NCI-H2171 (cell line): ENCODE results near the gene CDH5.

Experiments used
- DNase-seq: peaks from one replicate; lab custom pipeline; 2025; lab: John Stamatoyannopoulos, UW

CDH5 gene

DNA sequence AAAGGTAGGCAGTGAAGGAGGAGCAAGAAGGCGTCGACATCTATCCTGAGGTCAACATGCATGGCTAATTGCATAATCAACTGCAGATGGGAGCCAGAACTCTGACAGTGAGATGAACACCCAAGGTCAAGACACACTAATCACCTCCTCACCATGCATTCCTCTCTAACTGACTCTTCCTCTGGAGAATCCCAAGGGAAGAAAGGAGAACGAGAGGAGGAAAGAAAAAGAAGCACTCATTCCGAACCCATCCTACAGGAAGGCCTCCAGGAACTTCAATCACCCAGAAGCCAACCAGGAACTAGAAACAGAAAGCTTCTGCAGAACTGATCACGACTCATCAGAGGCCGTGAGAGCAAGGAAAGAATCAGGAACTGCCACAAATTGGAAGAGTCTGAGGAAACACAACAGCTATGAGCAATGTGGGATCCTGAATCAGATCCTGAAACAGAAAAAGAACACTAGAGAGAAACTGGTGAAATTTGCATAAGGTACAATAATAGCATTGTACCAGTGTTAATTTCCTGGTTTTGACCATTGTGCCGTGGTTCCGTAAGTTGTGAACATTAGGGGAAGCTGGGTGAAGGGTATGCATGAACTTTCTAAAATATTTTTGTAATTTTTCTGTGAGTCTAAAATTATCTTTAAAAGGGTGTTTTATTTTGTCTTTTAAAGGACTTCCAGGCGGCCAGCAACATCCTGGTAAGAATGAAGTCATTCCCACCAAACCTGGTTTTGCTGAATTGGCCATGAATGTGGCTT lies 50.6 kb downstream of the CDH5 start:
- DNase-seq, result no peak

DNA sequence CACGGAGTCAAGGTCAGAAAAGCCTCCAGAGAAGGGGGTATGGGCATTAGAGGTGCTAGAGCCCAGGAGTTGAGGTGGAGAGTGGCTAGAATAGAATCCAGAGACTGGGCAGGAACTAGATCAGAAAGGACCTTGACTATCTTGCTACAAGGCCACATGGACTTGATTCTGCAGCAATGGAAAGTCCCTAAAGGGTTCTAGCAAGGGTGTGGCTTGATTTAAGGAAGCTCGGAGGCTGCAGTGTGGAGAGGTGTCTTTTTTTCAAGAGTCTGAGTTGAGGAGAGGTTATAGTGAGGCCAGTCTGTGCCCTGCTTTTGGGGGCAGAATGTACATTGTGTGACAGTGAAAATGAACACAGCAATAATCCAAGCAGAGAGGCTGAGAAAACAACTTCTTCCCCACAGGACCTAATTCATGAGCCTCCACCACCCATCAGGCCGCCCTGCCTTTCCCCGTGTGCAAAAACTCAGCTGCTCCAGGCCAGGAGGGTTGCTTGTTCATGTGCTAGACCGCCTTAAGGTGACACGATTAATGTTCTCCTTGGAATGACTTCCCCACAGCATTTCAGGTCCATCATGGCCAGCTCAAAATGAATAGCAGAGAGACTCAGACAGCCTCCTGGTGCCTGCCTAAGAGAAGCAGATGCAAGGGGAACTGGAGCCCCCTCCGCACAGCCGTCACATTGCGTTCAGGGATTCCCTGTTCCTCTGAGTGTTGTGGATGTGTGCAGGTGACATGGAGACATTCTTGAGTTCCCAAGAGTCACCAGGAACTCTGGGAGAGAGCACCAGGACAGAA lies 51.9 kb downstream of the CDH5 start:
- DNase-seq, result no peak

DNA sequence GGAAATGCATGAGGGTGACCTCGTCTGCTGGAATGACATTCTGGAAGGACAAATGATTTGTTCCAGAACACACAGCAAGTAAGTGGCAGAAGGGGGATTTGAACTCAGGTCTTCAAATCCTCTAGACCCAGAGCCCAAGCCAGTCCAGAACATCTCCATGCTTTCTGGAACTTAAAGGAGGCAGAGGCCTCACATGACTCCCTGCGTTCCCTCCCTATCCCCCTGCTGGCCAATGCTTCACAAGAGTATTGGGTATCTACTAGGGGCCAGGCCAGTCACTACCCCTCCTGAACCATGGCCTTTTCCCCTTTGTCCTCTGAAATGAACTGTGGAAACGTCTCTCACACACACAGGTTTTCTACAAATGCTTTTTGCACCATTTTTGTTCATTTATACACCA lies 53.0 kb downstream of the CDH5 start:
- no peak for DNase-seq

DNA sequence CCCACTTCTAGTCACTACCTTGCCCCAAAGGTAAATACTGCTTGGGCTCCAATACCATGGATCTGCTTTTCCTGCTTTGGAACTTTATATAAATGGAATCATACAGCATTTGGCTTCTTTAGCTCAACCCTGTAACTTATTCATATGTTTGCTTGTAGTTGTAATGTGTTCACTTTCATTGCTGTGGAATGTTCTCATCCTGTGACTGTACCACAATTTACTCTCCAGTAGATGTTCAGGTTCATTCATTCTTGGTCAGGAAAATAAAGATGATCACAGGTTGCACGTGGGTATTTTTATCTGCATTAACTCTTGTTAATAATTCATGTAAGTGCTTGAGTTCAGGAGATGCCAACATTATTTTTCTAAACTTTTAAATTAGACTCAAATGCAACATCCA lies 53.9 kb downstream of the CDH5 start:
- no peak for DNase-seq

DNA sequence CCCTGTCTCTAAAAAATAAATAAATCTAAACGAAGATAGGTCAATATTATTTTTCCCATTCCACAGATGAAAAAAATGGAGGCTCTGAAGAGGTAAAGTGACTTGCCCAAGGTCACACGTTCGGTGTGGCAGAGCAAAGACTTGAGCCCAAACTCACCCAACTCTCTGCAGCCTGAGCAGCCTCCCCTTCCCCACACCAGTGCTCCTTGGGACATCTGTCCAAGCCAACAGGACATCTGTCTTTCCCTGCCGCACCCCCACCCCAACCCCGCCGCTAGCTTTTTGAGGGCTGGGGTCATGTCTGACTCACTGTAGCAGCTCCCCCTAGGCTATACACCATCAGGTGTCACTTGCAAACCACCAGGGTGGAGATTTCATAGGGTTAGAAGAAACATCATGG lies 55.4 kb downstream of the CDH5 start:
- DNase-seq, result no peak

GRCh38 chr16:66422366-66422765 lies 55.9 kb downstream of the CDH5 start:
- DNase-seq, result no peak

DNA sequence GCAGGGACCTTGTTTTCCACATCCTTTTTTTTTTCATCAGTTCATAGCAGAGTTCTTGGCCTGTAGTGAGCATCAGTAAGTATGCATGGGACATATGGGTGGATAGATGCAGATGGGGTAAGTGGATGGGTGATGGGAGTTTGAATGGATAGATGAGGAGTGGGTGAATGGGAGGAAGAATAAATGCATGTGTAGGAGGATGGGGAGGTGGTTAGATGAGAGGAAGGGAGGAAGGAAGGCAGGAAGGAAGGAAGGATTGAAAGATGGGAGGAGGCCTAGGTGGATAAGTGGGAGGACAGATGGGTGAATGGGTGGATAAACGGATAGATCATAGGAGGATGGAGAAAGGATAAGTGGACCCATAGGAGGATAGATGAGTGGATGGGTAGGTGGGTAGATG lies 56.7 kb downstream of the CDH5 start:
- no peak for DNase-seq

DNA sequence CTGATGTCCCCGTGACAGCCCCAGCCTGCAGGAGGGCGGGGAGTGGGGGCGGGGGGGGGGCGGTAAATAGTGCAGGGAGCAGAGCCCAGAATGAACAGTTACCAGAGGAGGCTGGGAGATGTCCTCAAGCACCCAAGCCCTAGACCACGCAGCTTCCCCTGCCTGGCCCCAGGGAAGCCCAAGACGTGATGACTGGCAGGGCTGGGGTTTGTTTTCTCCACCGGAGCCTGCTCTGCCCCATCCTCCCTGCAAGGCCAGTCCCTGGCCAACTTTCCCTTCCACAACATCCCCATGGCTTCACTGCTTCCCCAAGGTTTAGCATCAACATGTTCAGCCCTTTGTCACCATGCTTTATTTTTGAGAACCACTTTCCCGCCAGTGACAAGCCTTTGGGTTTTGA lies 59.2 kb downstream of the CDH5 start:
- no peak for DNase-seq

DNA sequence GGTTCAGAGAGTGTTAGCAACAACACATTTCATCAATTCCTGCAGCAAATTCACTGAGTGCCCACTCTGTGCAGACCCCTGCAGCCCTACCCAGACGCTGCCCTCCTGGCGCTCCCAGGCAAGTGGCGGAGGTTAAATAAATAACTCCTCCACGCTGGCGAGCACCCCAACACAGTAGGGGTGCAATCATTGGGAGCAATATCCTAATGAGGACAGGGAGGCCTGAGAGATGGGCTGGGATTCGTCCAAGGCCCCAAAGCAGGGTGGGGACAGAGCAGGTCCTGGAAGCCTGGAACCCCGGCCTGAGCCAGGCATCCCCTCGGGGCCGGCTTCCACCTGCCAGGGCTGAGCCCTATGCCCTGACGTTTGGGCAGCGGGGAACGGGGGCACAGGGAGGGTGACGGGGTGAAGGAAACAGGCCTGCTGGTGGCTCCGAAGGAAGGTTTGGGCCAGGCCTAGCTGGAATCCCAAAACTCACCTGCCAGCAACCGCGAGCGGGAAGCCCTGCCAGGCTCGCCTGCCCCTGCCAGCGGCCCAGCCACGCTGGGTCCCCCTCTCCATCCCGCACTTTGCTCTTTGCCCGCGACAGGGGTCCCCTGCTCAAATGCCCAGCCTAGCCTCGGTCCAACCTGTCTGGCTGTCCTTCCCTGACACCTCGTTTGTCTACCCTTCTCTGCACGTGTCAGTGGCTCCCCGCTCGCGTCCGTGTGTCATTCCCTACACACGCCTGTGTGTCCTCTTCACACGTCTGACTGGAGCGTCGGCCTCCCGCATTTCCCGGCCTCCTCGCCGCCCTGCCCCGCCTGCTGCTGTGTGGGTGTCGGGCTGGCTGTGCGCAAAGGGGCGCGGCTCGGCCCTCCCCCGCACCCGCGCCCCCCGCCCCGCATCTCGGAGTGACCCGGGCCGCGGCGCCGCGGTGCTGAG lies 59.9 kb downstream of the CDH5 start:
- DNase-seq, result no peak

- no peak for DNase-seq
Measured at GRCh38 chr16:66427036-66427860, 60.8 kb downstream of the CDH5 start, which contains the start of gene BEAN1. TSS of gene BEAN1 (plus strand) at chr16:66427295. CDS start at chr16:66437677, 10,382 bp downstream.

DNA sequence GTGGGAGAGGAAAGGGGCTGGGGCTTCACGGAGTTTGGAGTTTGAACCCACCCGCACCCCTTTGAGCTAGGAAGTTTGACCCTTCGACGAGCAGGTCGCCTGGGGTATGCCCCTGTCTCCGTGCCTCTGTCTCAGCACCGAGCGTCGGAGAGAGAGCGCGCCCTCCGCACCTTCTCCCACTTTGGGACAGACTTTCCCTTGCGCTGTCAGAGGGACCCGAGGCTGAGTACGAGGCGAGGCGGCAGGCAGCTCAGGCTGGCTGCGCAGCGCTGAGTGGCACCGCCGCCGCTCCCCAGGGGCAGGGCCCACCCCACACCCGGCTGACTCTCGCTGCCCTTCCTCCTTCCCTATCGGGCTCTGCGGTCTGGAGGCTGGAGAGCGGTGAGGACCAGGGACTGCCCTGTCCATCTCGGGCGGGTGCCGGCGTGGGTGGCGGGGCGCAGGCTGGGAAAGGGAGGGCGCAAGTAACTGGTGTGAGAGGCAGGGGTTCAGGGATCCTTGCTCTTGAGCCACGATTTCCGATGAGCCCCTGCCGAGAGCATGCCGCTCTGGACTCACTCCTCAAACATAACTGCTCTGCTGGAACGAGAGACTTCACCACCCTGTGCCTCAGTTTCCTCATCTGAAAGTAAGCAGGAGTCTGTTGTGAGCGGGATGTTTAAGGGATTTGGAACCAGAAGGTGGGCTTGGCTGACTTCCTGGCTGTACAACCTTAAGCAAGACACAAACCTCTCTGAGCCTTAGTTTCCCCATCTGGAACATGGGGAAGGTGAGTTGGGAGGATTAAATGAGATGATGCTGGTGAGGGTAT lies 61.6 kb downstream of the CDH5 start:
- no peak for DNase-seq

DNA sequence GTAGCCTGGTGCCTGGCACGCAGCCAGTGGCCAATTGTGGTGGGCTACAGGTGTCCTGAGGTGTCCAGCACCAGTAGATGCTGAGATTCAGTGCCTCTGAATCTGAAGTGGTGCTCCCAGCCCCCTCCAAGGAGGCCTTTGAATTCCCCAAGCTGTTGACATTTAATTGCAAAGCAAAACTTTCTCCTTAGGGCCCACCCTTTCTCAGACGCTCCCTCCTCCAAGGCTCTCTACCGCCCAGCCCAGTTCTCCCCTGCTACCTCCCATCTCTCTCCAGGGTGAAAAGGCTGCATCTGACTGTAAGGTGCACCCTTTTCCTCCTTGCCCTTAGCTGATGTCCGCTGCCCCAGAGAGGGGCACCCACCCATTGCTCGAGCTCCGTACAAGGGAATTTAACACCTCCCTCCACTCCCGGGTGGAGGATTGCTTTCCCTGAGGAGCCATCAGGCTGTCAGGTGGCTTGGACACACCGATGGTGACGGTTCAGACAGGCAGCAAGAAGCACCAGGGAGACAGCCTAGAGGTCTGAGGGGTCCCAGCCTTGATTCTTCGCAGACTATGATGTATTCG lies 62.3 kb downstream of the CDH5 start:
- DNase-seq, result no peak

- DNase-seq, result peak; percentile 32
Measured at GRCh38 chr16:66429290-66429962, 62.9 kb downstream of the CDH5 start.

DNA sequence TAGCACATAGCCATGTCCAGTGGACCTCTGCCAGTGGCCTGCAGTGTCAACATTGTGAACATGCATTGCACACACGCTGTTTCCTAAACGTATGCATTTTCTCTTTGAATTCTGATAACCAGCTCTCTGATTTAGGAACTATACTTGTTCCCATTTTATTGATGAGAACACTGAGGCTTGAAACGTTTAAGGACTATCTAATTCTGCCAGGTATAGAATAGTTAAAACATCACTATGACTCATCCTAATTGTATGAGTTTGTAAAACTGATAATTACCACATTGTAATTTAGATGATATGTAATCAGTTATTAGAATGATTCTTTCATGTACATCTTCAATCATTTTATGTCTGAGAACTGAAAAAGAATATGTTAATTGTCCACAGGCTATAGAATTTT lies 63.7 kb downstream of the CDH5 start:
- DNase-seq, result no peak

DNA sequence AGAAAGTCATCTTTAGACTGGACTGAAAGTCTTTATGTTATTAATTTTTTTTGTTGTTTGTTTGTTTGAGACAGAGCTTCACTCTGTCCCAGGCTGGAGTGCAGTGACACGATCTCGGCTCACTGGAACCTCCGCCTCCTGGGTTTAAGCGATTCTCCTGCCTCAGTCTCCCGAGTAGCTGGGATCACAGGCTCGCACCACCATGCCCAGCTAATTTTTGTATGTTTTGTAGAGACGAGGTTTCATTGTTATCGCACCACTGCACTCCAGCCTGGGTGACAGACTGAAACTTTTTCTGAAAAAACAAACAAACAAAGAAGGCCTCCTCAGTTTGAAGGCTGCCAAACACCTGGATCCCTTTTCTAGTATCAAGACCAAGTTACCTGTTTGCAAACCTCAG lies 65.3 kb downstream of the CDH5 start:
- no peak for DNase-seq

GRCh38 chr16:66432429-66432828 lies 65.9 kb downstream of the CDH5 start:
- DNase-seq, result no peak

DNA sequence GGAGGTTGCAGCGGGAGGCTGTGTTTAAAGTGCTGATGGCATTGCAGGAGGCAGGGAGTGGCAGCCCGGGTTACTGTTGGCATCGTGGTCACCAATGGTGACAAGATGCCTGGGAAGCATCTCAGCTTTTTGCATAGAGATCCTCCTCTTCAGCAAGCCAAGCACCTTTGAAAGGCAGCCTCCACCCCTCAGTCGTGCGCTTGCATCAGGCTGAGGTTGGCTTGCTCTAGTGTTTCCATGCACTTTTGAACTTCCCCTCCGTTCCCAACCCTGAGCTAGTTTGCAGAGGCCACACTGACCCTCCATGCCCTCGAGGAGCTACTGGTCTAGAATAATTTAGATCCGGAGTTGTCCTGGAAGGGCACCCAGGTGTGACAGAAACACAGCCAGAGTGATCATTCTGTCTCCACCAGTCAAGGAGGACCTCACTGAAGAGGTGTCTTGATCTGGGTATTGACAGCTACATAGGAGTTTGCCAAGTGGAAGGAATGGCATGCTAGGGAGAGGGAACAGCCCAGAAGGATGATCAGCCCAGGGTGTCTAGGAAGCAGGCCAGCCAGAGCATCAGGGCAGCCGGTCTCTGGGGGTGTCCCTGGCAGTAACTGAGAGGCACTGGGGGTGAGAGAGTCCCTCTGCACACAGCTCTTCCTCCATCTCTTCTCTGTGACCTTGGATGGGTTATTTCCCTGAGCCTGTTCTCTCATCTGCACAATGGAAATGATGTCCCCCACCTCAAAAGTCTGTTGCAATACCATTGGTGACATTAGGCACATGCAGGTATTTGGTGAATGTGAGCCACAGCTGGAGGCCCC lies 68.3 kb downstream of the CDH5 start:
- DNase-seq, result no peak

GRCh38 chr16:66435896-66436295 lies 69.4 kb downstream of the CDH5 start:
- no peak for DNase-seq
